GM12873 (cell line): ENCODE measurements around the gene KLHL14.

Source experiments
- CTCF ChIP-seq: IDR thresholded peaks from 2 replicates; pipeline ENCODE4 v1.5.1; 2012; ENCODE audit warnings: low read depth, mild to moderate bottlenecking, moderate library complexity, low read length, control low read depth; ENCODE audit not compliant: insufficient read depth; ENCODE audit errors: missing control alignments

Gene KLHL14

GRCh38 chr18:32712860-32713259 is 60.0 kb downstream of the KLHL14 start:
- TF ChIP-seq CTCF, result no peak

GRCh38 chr18:32711862-32712261 is 61.0 kb downstream of the KLHL14 start:
- no peak for TF ChIP-seq CTCF

- no peak for TF ChIP-seq CTCF
Observed at GRCh38 chr18:32707586-32707985, 65.2 kb downstream of the KLHL14 start.

- TF ChIP-seq CTCF, result no peak
Observed at GRCh38 chr18:32707147-32707546, 65.7 kb downstream of the KLHL14 start.

GRCh38 chr18:32701313-32701712 is 71.5 kb downstream of the KLHL14 start:
- no peak for TF ChIP-seq CTCF

GRCh38 chr18:32698153-32698552 is 74.7 kb downstream of the KLHL14 start:
- TF ChIP-seq CTCF, result no peak

GRCh38 chr18:32696376-32696775 is 76.4 kb downstream of the KLHL14 start:
- TF ChIP-seq CTCF, result no peak
